NCI-H2171 treated with DMSO at 0.1 percent for 48 hours (cell line): ENCODE data around the gene CEP135.
"Not testable (repeated sequence)": the region's sequence is repeated elsewhere in the genome, so short reads cannot be mapped to it uniquely, and the experiment has no call there.

Experiments used
- DNase-seq: peaks from one replicate; lab custom pipeline; 2025; lab: John Stamatoyannopoulos, UW

Gene CEP135

DNA sequence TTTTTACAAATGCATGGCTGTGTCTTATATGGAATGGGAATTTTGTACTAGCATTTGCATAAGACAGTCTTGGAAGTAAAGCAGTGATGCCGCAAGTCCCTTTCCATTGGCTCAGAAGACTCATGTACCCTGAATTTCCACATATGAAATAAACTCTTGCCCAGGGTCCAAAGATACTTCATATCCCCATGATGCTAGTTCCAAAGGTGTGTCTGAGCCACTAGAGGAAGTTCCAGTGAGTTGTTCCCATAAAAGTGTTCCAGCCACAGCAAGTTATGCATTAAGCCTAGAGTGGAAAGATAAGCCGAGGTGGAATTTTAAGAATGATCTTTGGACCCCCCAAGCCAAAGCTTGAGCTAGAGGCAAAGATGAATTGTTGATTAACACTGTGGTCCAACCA lies 9.3 kb upstream of the CEP135 start:
- no peak for DNase-seq

DNA sequence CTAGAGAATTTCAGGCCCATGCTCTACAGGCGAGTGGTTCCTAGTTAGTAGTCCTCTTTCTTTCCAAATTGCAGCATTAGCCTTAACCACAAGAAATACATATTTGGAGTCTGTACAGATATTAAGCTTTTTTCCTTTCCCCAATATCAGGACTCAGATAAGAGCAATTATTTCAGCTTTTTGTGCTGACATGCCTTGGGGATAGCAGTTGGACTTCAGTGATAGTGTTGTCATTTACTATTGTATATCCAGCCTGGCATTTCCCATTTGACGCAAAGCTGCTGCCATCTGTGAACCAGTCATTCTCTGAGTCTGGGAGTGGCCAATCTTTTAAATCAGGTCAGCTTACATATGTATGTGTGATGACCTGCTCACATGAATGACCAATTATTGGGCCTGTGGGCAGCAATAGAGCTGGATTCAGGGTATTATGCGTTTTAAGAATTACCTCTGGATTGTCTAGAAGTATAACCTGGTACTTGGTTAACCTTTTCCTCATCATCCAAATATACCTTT lies 6.8 kb upstream of the CEP135 start:
- DNase-seq = no peak

DNA sequence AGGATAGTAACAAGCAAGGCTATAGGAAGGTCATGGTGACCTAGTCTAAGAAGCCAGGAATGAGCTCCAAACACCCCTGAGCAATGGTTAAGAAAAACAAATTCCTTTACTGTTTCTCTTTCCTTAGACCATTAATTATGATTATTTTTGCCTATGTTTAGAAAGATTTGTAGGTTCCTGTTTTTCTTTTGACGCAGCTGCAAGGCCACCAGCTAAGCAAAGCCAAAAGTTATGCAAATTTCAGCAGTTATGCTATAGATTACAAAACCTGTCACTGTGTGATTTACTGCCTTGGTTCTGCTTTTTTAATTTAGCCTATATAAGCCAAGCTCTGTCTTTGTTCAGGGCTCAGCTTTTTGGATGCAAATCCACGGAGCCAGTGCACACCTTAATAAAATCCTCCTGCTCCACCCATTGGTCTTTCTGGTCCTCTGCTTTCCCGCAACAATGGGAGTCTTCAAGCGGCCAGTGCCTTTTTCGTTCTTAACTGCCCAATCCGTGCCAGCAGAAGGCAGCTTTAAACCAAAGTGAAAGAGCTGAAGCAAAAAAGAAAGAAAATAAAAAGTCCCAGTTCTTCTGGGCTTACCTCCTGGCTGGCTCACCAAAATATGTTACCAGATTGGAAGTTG lies 1.4 kb upstream of the CEP135 start:
- no peak for DNase-seq

DNA sequence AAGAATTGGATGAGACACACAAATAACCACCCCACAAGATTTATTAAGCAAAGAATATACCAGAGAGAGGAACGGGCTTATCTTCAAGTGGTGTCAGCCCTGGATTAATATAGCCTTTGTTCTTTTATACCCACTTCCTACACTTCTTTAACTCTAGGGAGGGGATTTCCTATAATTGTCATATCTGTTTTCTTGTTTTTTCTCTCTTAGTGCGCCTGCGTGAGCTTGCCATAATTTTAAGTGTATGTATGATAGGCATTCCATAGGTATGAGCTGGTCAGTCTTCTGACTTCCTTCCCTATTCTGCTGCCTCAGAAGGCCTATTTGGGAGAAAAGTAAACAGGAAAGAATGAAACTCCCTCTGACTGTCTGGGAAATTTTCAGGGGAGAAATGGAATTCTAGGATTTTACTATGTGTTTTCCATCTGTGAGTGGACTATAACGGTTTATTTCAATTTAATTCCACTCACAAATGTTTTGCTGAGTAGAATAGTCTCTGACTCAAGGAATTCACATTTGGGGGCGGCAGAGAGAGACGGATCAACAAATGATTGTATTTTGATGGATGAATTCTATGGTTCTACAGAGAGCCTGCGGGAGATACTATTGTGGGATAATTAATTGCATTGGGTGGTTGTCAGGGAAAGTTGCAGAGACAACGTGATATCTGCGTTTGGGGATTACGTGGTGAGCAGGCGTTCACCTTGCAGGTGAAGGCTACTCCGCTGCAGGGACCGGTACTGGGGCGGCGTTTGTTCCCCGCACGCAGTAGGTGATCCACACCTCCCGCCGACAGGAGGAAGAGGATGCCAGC lies 626 bp upstream of the CEP135 start:
- DNase-seq = no peak

DNA sequence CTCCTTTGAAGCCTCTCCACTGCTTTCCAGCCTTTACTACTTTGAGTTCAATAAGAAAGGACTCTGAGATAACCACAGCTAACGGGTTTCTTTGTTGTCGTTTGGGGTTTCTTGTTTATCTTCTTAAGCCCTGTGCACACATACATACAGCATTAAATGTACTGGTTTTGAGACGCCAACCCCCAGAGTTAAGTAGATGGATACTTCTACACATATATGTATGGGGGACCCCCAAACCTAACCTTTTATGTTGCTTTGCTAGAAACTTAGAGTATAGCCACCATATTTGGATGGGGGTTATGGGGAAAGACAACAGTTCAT lies 697 bp downstream of the CEP135 start:
- no peak for DNase-seq

DNA sequence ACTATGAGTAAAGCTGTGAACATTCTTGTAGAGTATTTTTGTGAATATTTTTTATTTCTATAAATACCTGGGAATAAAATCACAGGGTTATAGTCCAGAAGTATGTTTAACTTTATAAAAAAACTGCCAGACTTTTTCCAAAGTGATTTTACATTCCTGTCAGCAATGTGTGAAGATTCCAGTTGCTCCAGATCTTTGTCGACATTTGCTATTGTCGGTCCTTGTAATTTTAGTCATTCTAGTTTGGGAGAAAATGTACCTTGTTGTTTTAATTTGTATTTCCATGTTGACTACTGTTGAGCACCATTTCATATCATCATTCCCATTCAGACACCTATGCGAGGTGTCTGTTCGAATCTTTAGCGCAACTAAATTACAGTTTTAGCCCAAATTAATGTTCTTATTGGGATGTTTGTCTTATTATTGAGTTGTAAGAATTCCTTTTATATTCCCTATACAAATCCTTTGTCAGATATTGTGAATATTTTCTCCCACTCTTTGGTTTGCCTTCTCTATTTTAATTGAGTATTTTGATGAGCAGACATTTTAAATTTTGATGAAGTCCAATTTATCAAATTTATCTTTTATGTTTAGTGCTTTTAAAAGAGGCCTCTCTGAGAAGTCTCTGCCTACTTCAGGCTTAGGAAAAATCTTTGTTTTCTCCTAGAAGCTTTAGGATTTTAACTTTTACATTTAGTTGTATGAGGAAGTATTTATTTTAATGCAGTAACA lies 2.6 kb downstream of the CEP135 start:
- DNase-seq = no peak

DNA sequence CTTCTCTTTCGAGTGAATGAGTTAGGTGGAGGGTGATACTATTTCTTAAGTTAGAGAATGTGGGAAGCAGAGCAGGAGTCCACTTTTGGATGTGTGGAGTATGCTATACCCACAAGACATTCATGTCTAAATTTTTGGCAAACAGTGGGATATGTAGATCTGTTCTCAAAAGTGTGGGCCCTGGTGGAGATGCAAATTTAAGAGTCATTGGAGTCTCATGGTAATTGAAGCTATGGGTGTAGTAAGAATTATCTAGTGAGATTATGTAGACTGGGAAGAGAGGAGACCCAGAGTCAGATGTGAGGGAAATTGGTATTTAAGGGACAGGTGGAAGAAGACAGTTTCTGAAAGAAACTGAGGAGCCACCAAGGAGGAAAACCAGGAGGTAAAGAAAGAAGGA lies 7.0 kb downstream of the CEP135 start:
- no peak for DNase-seq

DNA sequence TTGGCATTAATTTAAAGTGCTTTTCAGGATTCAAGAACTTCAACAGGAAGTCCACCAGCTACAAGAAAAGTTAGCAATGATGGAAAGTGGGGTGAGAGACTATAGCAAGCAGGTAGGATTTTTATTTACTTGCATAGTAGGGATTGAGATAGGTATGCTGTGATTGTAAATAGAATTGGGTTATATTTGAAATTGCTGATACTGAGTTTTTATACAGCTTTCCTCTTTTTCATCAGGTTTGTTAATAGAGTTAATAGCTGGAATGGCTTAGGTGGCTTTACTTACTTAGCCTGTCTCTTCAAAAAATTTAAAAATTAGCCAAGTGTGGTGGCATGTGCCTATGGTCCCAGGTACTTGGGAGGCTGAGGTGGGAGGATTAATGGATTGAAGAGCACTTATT lies 10.9 kb downstream of the CEP135 start:
- DNase-seq = no peak

DNA sequence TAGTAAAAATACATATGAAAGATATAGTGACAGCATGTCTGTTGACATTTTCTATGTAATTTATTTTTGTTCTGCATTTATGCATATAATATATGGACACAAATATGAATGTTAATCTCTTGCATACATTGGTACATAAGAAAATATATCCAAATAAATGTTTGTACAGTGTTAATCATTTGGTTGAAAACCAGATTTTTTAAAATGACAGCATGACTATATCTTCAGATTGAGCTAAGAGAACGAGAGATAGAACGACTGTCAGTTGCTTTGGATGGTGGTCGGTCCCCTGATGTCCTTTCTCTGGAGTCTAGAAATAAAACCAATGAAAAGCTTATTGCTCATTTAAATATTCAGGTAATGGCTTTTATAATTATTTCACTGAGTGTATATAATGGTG lies 15.3 kb downstream of the CEP135 start:
- no peak for DNase-seq

DNA sequence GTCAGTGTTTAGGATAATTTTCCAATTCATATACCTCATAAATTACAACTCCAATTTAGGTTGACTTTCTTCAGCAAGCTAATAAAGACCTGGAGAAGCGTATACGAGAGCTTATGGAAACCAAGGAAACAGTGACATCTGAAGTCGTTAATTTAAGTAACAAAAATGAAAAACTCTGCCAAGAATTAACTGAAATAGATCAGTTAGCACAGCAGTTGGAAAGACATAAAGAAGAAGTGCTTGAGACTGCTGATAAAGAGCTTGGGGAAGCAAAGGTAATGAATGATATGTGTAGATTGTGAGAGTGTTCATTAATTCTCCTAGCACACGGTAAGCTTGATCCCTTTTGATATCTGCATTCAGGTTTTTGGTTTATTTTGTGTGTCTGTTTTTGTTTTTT lies 16.8 kb downstream of the CEP135 start:
- no peak for DNase-seq

DNA sequence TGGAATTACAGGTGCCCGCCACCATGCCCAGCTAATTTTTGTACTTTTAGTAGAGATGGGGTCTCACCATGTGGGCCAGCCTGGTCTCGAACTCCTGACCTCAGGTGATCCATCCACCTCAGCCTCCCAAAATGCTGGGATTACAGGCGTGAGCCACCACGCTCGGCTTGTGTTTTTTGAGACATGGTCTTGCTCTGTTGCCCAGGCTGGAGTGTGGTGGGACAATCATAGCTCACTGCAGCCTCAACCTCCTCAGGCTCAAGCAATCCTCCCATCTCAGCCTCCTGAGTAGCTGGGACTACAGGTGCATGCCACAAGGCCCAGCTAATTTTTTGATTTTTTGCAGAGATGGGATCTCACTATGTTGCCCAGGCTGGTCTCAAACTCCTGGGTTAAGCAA lies 17.6 kb downstream of the CEP135 start:
- not testable (repeated sequence) for DNase-seq

DNA sequence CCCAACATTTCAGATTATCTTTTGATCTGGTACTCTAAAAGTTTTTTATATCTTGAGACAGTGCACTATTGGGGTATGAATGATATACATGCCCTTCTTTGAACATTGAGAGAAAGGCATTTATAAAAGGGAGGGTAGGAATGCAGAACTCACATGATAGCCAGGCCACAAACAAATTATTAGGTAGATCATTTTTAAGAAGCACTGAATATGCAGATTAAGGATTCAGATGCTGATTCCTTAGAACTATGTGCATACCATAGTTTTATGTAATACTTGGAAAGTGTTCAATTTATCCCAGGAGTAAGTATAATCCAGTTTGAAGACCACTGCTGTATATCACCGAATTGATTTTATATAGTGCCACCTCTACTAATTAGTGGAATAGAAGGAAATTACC lies 18.6 kb downstream of the CEP135 start:
- no peak for DNase-seq

DNA sequence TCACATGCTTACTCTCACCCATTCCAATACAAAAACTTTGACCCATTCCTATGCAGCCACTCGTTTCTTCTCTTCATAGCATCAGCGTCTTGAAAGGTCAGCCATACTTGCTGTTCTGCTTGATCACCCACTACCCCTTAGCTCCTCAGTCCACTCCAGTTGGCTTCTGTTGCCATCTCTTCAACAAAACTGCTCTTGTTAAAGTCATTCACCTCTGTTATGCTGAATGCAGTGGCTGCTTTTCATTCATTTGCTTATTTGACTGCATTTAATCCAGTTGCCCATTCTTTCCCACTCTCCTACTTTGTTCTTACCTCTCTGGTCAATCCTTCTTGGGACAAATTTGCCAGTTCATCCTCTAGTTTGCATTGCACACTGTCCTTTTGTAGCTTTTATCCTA lies 24.9 kb downstream of the CEP135 start:
- DNase-seq = no peak

DNA sequence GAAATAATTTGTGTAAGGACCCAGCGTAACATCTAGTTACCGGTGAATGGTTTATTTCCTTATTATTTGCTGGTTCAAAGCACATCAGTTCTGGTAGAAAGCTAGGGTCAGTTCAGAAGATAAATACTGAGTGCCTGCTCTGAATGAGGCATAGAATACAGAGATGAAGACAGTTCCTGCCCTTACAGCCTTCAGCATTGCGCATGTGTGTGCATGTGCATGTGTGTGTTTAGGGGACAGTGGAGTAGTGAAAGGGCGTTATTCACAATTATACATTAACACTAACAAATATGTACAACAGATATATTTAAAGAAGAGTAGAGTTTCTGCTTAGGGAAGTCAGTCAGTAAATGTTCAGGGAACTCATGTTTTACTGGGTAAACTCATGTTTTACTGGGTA lies 29.1 kb downstream of the CEP135 start:
- DNase-seq = no peak

DNA sequence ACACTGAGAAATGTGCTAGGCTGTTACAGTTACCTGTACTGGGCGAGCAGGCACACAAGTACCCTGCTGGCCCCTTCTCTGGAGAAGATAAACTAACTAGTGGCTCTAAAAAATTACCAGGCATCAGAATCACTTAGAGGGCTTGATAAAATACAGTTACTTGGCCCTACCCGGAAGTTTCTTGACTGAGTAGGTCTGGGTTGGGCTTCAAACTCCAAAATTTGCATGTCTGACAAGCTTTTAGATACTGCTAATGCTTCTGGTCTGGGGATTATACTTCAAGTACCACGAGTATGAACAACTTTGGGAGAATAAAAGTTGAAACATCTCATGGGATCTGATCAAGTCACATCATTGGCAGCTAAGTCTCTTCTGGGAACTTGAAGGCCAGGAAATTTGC lies 30.8 kb downstream of the CEP135 start:
- no peak for DNase-seq

DNA sequence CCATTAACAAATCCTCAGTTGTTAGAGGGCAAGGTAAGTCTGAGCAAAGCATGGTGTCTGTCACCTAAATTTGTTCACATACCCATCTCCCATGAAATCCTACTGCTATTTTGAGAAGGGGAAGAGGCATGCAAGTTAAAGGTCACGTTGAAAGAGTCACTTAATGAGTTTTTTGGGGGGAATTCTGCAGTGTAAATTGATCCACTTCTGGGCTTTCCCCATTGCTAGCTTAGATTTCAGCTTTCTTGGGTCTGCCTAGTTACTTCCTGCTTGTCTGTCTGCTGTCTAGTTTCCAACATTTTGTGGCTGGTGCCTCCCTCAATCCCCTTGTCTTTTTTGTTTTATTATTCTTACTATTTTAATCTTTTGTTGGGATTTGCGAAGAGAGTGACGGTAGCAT lies 32.0 kb downstream of the CEP135 start:
- no peak for DNase-seq

DNA sequence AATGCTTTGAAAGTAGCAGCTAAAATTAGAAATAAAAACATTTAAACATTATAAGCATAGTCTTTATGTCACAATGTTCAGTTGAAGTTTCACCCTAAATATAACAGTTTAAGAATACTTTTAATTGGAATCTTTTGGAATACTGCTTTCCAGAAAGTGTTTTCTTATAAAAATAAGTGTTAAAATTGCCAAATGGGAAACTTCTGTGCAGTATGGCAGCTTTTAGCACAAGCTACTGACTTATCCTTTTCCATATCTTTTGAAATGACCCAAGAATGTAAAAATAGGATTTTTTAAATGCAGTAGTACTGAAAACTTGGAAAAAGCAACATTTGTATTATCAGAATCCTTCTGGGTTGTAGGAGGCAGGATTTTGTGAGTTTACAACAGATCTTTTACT lies 34.2 kb downstream of the CEP135 start:
- no peak for DNase-seq

DNA sequence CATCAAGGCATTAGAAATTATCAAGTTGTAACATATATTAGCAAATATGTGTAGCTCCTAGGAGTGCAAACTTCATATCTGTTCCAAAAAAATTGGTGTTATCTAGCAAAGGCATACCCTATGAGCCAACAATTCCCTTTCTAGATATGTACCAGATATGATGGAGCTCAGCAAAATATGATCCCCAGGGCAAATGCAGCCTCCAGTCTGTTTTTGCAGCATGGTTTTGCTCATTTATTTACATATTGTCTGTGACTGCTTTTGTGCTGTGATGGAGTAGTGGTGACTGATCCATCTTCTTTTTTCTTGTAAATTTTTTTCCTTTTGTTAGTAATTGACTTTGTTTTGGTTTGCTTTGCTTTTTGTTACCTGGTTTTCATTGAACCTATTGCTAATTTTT lies 41.0 kb downstream of the CEP135 start:
- no peak for DNase-seq

DNA sequence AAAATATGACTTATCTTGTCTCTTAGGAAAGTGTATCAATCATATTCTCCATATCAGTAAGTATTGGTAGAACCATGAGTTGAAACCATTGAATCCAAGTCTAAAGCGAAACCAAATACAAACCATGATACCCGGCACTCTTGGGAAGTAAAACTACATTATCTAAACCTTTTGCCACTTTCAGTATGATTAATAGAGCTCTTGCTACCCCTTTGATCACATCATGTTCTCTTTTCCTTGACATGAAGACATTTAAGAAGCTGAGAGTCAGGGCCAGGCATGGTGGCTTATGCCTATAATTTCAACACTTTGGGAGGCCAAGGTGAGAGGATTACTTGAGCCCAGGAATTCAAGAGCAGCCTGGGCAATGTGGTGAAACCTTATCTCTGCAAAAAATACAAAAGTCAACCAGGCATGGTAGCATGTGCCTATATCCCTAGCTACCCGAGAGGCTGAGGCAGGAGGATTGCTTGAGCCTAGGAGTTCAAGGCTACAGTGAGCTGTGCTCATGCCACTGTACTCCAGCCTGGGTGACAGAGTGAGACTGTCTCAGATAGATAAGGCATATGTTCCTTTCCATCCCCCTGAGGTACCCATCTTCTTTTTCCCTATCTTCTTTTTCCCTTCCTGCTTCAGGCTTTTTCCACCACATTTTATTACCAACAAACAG lies 45.4 kb downstream of the CEP135 start:
- no peak for DNase-seq

DNA sequence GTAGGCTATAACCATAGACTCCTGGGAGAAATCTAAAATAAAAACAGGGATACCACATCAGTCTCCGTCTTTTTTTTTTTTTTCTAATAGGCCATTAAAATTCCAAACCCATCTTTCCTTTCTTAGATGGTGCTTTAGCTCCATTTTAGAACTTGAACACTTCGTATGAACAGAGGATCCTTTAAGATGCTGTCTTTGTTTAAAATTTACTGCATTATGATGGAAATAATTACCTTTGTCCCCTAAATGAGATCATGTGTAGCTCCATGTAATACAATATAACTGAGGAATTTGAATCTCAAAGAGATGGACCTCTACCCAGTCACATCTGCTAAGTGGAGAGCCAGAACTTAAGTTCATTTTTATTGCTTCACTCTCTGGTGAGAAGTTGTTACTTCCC lies 47.9 kb downstream of the CEP135 start:
- no peak for DNase-seq

DNA sequence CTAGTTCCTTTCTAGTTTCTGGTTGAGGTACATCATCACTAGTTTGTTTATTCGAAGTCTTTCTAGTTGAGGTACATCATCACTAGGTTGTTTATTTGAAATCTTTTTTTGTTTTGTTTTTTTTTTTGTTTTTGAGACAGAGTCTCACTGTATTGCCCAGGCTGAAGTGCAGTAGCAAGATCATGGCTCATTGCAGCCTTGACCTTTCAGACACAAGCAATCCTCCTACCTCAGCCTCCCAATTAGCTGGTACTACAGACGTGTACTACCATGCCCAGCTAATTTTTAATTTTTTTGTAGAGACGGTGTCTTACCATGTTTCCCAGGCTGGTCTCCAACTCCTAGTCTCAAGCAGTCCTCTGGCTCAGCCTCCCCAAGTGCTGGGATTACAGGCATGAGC lies 54.9 kb downstream of the CEP135 start:
- no peak for DNase-seq

DNA sequence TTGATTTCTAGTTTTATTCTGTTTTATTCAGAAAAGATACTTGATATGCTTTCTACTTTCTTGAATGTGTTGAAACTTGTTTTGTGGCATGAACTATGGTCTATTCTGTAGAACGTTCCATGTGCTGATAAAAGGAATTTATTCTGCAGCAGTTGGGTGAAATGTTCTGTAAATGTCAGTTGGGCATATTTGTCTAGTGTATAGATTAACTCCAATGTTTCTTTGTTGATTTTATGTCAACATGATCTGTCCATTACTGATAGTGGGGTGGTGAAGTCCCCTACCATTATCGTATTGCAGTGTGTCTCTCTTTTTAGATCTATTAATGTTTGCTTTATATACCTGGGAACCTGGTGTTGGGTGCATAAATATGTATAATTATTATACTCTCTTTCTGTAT lies 55.5 kb downstream of the CEP135 start:
- DNase-seq = no peak

DNA sequence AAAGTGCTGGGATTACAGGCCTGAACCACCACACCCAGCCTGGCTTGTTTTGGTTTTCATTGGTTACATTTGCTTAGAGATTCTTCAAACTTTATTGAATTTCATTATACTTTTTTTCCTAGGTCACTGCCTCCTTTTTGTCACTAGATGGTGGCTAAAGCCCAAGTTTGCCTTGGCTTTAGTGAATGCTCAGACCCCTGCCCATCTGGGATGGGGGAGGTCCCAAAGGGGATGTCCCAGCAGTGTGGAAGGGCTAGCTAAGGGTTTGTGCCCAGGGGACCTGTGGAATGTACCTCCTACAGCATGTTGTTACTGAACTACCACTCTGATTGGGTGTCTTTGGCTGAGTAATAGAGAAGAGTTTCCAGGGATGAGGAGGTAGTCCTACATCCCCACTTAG lies 58.4 kb downstream of the CEP135 start:
- DNase-seq = no peak
